ENCODE data around the gene SALL1.

Gene SALL1

DNA sequence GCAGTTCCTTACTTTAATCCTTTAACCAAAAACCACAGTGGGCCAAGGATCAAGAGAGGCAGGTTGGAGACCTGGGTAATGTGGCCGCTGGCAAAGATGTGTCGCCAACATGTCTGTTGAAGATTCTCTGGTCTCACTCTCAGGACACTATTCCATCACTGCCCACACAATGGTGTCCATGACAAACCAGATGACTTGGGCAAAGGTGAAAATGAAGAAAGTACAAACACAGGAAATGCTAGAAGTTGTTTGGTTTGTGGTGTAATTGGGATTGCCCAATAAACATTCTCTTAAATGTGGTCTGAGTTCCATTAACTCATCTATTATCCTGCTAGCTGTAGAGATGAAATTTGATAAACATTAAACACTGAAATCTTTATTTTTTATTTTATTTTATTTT lies 43.3 kb downstream of the SALL1 start:
- no peak for DNase-seq

DNA sequence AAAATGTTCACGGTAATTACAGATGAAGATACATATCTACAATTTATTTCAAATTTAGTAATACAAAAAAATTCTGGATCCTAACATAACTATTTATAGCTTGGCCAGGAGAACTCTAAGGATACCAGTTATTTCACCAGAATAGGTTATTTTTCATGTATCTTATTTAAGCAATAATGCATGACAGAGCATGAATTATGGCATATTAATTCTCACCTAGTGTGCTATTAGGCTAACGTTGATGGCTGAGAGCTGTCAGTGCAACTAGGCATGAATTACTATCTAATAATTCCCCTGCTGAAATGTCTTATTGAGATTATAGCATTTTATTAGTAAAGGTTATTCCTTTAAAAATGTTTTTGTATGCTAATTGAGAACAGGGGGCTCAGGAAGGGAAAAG lies 44.5 kb downstream of the SALL1 start:
- DNase-seq, result no peak

GRCh38 chr16:51103590-51103989 lies 47.5 kb downstream of the SALL1 start:
- DNase-seq, result no peak

DNA sequence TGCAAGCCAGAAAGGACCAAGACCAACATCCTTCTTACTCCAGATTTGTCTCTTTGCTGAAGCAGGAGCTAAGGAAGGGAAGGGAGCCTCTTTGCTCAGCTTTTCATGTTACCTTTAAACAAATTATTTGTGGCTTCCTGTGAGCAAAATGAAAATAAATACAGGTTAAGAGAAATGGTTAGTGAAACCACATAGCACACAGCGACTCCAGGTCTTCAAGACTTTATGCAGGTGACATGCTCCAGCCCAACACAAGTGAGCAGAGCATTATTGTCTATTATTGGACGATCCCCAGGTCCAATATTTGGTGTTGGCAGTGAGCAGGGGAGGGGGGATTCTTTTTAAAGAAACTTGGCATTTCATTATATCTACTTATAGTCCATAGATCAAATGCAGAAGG lies 53.3 kb downstream of the SALL1 start:
- DNase-seq, result no peak

GRCh38 chr16:51095890-51096626 lies 55.0 kb downstream of the SALL1 start:
- DNase-seq, result no peak

- DNase-seq, result no peak
Measured at GRCh38 chr16:51095084-51095881, 55.8 kb downstream of the SALL1 start.

- no peak for DNase-seq
Measured at GRCh38 chr16:51093726-51094280, 57.3 kb downstream of the SALL1 start.

Measured in CD4-positive, alpha-beta T cell treated with Interleukin-17A for 4 hours (primary cell).